K562 (cell line): ENCODE measurements around the gene ZSWIM7. TPM values are rescaled to one million over a fixed set of nuclear protein-coding genes. Genes with fewer than 3 reads are reported as not detected.
A peak's percentile ranks its signal among the peaks of the same experiment; 100 is the strongest.

Experiments used
- DIDO1 ChIP-seq: fragments of 450-650 bp; IDR thresholded peaks from 2 replicates; pipeline ENCODE4 v1.6.1; 2016; ENCODE audit warnings: low read depth, missing biosample characterization, missing genetic modification characterization
- GATAD2A ChIP-seq: fragments of 450-650 bp; IDR thresholded peaks from 2 replicates; pipeline ENCODE4 v1.6.1; 2017
- JUND ChIP-seq, 2 experiments: IDR thresholded peaks; 2 replicates in 1 of 2; 3 replicates in 1 of 2; pipeline ENCODE4 v1.6.1; 2011; ENCODE audit warnings: borderline replicate concordance in 2 of 2, low read depth in 2 of 2, low read length in 2 of 2, improper control_type of control experiment in 1 of 2, missing biosample characterization in 1 of 2, missing genetic modification characterization in 1 of 2, missing genetic modification reagents in 1 of 2
- NEUROD1 ChIP-seq: fragments of 150-350 bp; IDR thresholded peaks from 2 replicates; pipeline ENCODE4 v1.6.1; 2014; ENCODE audit warnings: borderline replicate concordance, low read length, low read depth; ENCODE audit not compliant: partially characterized antibody
- SMC3 ChIP-seq: conservative IDR thresholded peaks from 2 replicates; pipeline ENCODE4 v1.6.1; 2011; ENCODE audit warnings: low read depth, low read length, improper control_type of control experiment; ENCODE audit not compliant: insufficient read depth
- SRSF1 ChIP-seq: fragments of 200-400 bp; formaldehyde crosslinking; IDR thresholded peaks from 2 replicates; pipeline ENCODE4 v1.6.1; 2017; ENCODE audit warnings: mild to moderate bottlenecking, low read depth, low read length, moderate library complexity
- YY1 ChIP-seq, 3 experiments: IDR thresholded peaks; 2 replicates each; pipeline ENCODE4 v1.6.1; 2011; ENCODE audit warnings: low read length in 2 of 3, mild to moderate bottlenecking in 2 of 3, moderate library complexity in 2 of 3, borderline replicate concordance in 1 of 3, control low read depth in 1 of 3, low read depth in 1 of 3; ENCODE audit not compliant: insufficient read depth in 3 of 3, insufficient replicate concordance in 2 of 3, control insufficient read depth in 1 of 3, insufficient read length in 1 of 3; ENCODE audit errors: extremely low read depth in 1 of 3
- ZBTB7A ChIP-seq: IDR thresholded peaks from 2 replicates; pipeline ENCODE4 v1.6.1; 2011; ENCODE audit warnings: low read depth, mild to moderate bottlenecking, low read length, moderate library complexity, borderline replicate concordance; ENCODE audit not compliant: control insufficient read depth
- ZFPM2 ChIP-seq: fragments of 250-450 bp; sonication (Bioruptor Pico); IDR thresholded peaks from 2 replicates; pipeline ENCODE4 v1.5.1; 2022; ENCODE audit warnings: mild to moderate bottlenecking
- ZNF12 ChIP-seq: sonication (generic); formaldehyde crosslinking; IDR thresholded peaks from 2 replicates; pipeline ENCODE4 v1.4.0; 2020; ENCODE audit warnings: mild to moderate bottlenecking, missing genetic modification reagents
- ZNF347 ChIP-seq: fragments of 450-650 bp; formaldehyde crosslinking; IDR thresholded peaks from 2 replicates; pipeline ENCODE4 v1.4.0; 2020; ENCODE audit warnings: low read depth, mild to moderate bottlenecking, moderate library complexity
- ZNF408 ChIP-seq: fragments of 250-450 bp; sonication (Bioruptor Pico); IDR thresholded peaks from 2 replicates; pipeline ENCODE4 v1.4.0; 2020; ENCODE audit warnings: low read depth, mild to moderate bottlenecking, moderate library complexity
- ZSCAN29 ChIP-seq: fragments of 450-650 bp; IDR thresholded peaks from 2 replicates; pipeline ENCODE4 v1.6.1; 2017
- polyA plus RNA-seq, 8 experiments: library from polyadenylated mRNA; depleted of rRNA in 4 of 8; stranded (reverse) in 5 of 8; unstranded in 3 of 8; fragments of >200 nt; fragmentation: Nextera tagmentation in 2 of 8; fragmentation: Illumina TruSeq in 1 of 8; extraction: Ambion mirVana in 2 of 8; extraction: Trizol in 1 of 8; gene quantifications; 2 replicates each; pipeline versions ENCODE4 v1.2.1 to v1.2.3, GENCODE V29; 2011 to 2014; ENCODE audit warnings: inconsistent platforms in 1 of 8, missing spikeins in 1 of 8
- total RNA-seq, 7 experiments: library from RNA; depleted of rRNA in 6 of 7; stranded (reverse); fragments of >200 nt in 6 of 7; fragmentation: Illumina TruSeq in 2 of 7; extraction: Trizol in 2 of 7; gene quantifications; 2 replicates each; pipeline versions ENCODE4 v1.2.1 to v1.2.3, GENCODE V29; 2011 to 2021; ENCODE audit warnings: low replicate concordance in 1 of 7
- TF ChIP-seq, protein P1 (sequence below): fragments of 250-450 bp; sonication (Bioruptor Pico); IDR thresholded peaks from 2 replicates; pipeline ENCODE4 v1.5.0; 2021
- TF ChIP-seq, protein P2 (sequence below): fragments of 450-650 bp; IDR thresholded peaks from 2 replicates; pipeline ENCODE4 v1.6.1; 2016; ENCODE audit warnings: borderline replicate concordance
- TF ChIP-seq, protein P3 (sequence below): sonication (generic); formaldehyde crosslinking; IDR thresholded peaks from 2 replicates; pipeline ENCODE4 v1.8.0; 2022; ENCODE audit warnings: mild to moderate bottlenecking, missing genetic modification reagents
- TF ChIP-seq, protein P4 (sequence below): fragments of 450-650 bp; IDR thresholded peaks from 2 replicates; pipeline ENCODE4 v1.6.1; 2016; ENCODE audit warnings: mild to moderate bottlenecking
- TF ChIP-seq, protein P5 (sequence below), 2 experiments: fragments of 250-450 bp in 1 of 2; fragments of 450-650 bp in 1 of 2; sonication (Bioruptor Pico) in 1 of 2; IDR thresholded peaks; 2 replicates each; pipeline versions ENCODE4 v1.6.1 to v1.8.0; 2016 to 2021; ENCODE audit warnings: mild to moderate bottlenecking in 2 of 2, moderate library complexity in 2 of 2, missing compliant biosample characterization in 1 of 2, missing genetic modification characterization in 1 of 2

The ZSWIM7 gene
- total and polyA plus RNA-seq, 9 of the 15 experiments (the other 6 are each of a cell fraction or from before 2014, with no cell fraction given) = 5.9 to 18.7 (median 9.5) TPM

DNA sequence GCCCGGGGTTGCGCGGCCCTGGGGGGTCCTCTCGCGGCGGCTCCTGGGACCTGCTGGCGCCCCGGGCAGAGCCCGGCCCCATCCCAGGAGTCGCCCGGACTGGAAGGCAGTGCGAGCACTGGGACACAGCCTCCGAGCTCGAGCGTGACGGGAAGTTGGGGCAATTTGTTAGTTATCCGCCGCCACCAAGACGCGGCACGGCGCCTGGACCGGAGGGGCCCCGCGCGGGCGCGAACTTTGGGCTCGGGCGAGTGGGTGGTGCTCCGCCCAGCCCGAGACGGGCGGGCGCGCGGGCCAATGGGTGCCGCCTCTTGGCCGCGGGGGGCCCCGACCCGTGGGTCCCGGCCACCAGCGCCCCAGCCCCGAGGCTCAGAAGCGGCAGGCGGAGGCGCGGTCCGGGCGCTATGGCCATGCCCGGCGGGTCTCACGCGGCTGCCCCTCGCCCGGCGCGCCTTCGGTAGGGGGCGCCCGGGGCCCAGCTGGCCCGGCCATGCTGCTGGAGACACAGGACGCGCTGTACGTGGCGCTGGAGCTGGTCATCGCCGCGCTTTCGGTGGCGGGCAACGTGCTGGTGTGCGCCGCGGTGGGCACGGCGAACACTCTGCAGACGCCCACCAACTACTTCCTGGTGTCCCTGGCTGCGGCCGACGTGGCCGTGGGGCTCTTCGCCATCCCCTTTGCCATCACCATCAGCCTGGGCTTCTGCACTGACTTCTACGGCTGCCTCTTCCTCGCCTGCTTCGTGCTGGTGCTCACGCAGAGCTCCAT, 54.6 kb downstream of the ZSWIM7 start, which contains the start of gene ADORA2B (continued):
- TF ChIP-seq, protein P1, sequence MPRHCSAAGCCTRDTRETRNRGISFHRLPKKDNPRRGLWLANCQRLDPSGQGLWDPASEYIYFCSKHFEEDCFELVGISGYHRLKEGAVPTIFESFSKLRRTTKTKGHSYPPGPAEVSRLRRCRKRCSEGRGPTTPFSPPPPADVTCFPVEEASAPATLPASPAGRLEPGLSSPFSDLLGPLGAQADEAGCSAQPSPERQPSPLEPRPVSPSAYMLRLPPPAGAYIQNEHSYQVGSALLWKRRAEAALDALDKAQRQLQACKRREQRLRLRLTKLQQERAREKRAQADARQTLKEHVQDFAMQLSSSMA (CRISPR knock-in tag) = no peak
- no peak for TF ChIP-seq ZNF408 (CRISPR knock-in tag)
- 0 out of 2 replicates have a peak, but pooled peaks have one; percentile 70 for TF ChIP-seq ZBTB7A
- no peak for TF ChIP-seq GATAD2A
- TF ChIP-seq SMC3 = 0 out of 2 replicates have a peak, but pooled peaks have one; percentile 23
- TF ChIP-seq, protein P2, sequence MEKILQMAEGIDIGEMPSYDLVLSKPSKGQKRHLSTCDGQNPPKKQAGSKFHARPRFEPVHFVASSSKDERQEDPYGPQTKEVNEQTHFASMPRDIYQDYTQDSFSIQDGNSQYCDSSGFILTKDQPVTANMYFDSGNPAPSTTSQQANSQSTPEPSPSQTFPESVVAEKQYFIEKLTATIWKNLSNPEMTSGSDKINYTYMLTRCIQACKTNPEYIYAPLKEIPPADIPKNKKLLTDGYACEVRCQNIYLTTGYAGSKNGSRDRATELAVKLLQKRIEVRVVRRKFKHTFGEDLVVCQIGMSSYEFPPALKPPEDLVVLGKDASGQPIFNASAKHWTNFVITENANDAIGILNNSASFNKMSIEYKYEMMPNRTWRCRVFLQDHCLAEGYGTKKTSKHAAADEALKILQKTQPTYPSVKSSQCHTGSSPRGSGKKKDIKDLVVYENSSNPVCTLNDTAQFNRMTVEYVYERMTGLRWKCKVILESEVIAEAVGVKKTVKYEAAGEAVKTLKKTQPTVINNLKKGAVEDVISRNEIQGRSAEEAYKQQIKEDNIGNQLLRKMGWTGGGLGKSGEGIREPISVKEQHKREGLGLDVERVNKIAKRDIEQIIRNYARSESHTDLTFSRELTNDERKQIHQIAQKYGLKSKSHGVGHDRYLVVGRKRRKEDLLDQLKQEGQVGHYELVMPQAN = no peak
- TF ChIP-seq DIDO1 (tag) = no peak
- peak in 2 of 3 experiments; percentile 50 to 54 for TF ChIP-seq YY1 (IDR thresholded peaks at IDR 0.05; ENCODE audit: borderline replicate concordance in 1 of 3, control insufficient read depth in 1 of 3, extremely low read depth in 1 of 3, insufficient read depth in 3 of 3, insufficient read length in 1 of 3, insufficient replicate concordance in 2 of 3, low read depth in 1 of 3, low read length in 2 of 3)
- TF ChIP-seq, protein P3, sequence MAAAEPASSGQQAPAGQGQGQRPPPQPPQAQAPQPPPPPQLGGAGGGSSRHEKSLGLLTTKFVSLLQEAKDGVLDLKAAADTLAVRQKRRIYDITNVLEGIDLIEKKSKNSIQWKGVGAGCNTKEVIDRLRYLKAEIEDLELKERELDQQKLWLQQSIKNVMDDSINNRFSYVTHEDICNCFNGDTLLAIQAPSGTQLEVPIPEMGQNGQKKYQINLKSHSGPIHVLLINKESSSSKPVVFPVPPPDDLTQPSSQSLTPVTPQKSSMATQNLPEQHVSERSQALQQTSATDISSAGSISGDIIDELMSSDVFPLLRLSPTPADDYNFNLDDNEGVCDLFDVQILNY = 0 out of 2 replicates have a peak, but pooled peaks have one; percentile 58
- TF ChIP-seq, protein P4, sequence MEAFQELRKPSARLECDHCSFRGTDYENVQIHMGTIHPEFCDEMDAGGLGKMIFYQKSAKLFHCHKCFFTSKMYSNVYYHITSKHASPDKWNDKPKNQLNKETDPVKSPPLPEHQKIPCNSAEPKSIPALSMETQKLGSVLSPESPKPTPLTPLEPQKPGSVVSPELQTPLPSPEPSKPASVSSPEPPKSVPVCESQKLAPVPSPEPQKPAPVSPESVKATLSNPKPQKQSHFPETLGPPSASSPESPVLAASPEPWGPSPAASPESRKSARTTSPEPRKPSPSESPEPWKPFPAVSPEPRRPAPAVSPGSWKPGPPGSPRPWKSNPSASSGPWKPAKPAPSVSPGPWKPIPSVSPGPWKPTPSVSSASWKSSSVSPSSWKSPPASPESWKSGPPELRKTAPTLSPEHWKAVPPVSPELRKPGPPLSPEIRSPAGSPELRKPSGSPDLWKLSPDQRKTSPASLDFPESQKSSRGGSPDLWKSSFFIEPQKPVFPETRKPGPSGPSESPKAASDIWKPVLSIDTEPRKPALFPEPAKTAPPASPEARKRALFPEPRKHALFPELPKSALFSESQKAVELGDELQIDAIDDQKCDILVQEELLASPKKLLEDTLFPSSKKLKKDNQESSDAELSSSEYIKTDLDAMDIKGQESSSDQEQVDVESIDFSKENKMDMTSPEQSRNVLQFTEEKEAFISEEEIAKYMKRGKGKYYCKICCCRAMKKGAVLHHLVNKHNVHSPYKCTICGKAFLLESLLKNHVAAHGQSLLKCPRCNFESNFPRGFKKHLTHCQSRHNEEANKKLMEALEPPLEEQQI = no peak
- TF ChIP-seq SRSF1 = no peak
- no peak for TF ChIP-seq NEUROD1
- peak; percentile 22; the same call in 1 of the 2 replicates for TF ChIP-seq JUND (IDR thresholded peaks at IDR 0.05; ENCODE audit: borderline replicate concordance, low read depth, low read length)
- TF ChIP-seq JUND (tag; IDR thresholded peaks at IDR 0.05; ENCODE audit: borderline replicate concordance, low read depth, low read length) = 0 out of 3 replicates have a peak, but pooled peaks have one; percentile 20
- no peak for TF ChIP-seq ZFPM2 (CRISPR knock-in tag)
- TF ChIP-seq, protein P5, sequence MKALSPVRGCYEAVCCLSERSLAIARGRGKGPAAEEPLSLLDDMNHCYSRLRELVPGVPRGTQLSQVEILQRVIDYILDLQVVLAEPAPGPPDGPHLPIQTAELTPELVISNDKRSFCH (CRISPR knock-in tag; IDR thresholded peaks at IDR 0.05) = no peak
- TF ChIP-seq, protein P5 (tag; IDR thresholded peaks at IDR 0.05) = no peak
- TF ChIP-seq ZSCAN29 = peak; percentile 23; the same call in 1 of the 2 replicates
- TF ChIP-seq ZNF347 = no peak
- TF ChIP-seq ZNF12 (CRISPR knock-in tag) = no peak
